ENCODE measurements around the gene RPSA.

DNA sequence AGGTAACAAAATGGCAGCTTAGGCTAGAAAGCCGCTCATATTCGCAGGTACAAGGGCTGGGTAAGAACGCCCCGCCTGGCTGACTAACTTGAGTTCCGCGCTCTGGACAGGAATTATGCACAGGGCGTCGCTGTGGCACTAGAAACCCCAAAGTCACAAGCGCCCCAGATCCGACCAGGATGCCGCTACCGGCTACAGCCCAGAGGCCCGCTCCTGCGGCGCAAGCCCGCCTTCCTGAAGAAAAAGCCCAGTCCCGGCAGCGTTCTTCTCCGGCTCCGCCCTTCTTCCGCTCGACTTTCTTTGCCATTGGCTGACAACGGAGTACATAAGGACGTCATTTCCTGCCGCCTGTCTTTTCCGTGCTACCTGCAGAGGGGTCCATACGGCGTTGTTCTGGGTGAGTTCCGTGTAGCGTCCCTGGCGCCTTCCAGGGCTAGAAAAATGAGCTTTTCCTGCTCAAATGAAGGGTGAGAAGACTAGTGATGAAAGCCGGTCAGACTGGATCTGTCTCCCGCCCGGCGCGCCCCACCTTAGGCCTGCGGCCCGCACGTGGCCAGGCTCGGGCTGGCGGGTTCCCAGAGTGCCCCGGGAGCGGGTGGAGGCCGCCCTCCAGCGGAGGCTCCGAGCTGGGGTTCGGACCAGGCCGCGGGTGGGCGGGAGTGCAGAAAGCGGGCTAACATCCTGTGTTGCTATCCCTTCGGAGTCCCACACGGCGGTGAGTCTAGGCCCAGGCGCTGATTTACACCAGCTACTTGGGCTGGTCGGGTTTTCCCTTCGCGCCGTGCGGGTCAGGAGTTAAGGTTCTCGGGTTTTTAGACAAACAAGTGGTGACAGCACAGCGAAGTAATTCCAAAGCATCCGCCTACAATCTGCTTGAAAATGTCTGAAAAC lies at the start of gene RPSA:
- TF ChIP-seq, protein P1, sequence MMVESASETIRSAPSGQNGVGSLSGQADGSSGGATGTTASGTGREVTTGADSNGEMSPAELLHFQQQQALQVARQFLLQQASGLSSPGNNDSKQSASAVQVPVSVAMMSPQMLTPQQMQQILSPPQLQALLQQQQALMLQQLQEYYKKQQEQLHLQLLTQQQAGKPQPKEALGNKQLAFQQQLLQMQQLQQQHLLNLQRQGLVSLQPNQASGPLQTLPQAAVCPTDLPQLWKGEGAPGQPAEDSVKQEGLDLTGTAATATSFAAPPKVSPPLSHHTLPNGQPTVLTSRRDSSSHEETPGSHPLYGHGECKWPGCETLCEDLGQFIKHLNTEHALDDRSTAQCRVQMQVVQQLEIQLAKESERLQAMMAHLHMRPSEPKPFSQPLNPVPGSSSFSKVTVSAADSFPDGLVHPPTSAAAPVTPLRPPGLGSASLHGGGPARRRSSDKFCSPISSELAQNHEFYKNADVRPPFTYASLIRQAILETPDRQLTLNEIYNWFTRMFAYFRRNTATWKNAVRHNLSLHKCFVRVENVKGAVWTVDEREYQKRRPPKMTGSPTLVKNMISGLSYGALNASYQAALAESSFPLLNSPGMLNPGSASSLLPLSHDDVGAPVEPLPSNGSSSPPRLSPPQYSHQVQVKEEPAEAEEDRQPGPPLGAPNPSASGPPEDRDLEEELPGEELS (CRISPR knock-in tag; IDR thresholded peaks at IDR 0.05; ENCODE audit: borderline replicate concordance): peak; percentile 91; the same call in 1 of the 2 replicates
- TF ChIP-seq, protein P2, sequence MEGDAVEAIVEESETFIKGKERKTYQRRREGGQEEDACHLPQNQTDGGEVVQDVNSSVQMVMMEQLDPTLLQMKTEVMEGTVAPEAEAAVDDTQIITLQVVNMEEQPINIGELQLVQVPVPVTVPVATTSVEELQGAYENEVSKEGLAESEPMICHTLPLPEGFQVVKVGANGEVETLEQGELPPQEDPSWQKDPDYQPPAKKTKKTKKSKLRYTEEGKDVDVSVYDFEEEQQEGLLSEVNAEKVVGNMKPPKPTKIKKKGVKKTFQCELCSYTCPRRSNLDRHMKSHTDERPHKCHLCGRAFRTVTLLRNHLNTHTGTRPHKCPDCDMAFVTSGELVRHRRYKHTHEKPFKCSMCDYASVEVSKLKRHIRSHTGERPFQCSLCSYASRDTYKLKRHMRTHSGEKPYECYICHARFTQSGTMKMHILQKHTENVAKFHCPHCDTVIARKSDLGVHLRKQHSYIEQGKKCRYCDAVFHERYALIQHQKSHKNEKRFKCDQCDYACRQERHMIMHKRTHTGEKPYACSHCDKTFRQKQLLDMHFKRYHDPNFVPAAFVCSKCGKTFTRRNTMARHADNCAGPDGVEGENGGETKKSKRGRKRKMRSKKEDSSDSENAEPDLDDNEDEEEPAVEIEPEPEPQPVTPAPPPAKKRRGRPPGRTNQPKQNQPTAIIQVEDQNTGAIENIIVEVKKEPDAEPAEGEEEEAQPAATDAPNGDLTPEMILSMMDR (IDR thresholded peaks at IDR 0.05 in 2 of 3, conservative IDR thresholded peaks at IDR 0.05 in 1 of 3; ENCODE audit: insufficient read depth in 2 of 3, low read depth in 1 of 3, low read length in 3 of 3): peak; percentile 48 to 88 (median 84)
- peak; percentile 86 to 89 for TF ChIP-seq NRF1 (conservative IDR thresholded peaks at IDR 0.05 in 1 of 2, IDR thresholded peaks at IDR 0.05 in 1 of 2)
- peak; percentile 100 for TF ChIP-seq RBFOX2 (IDR thresholded peaks at IDR 0.05; ENCODE audit: low read depth, low read length)
- peak; percentile 42; the same call in 1 of the 2 replicates for TF ChIP-seq ZNF175 (CRISPR knock-in tag; IDR thresholded peaks at IDR 0.05; ENCODE audit: low read depth)
- peak; percentile 91 for TF ChIP-seq SP1 (CRISPR knock-in tag; IDR thresholded peaks at IDR 0.05)
- TF ChIP-seq GTF2F1 (IDR thresholded peaks at IDR 0.05; ENCODE audit: low read depth, low read length): peak; percentile 95
- peak; percentile 98 for TF ChIP-seq HDAC2 (IDR thresholded peaks at IDR 0.05)
